Measurements from ENCODE around the gene LRP10. TPM values are rescaled to one million over a fixed set of nuclear protein-coding genes. Genes with fewer than 3 reads are reported as not detected.

LRP10 gene
- total RNA-seq, 4 donors from 2014 or later, result 97.8 to 170 (median 157) TPM

- no peaks in the 10 kb centered on the region for H3K27me3 ChIP-seq
- peak overlapping the region; percentile 96 for H3K27ac ChIP-seq
- peak overlapping the region; percentile 86 for H3K4me3 ChIP-seq
- peak in 1 of 2 donors; percentile 85 for DNase-seq (ENCODE audit: low spot score in 2 of 2)
- TF ChIP-seq CTCF (IDR thresholded peaks at IDR 0.05) (no peak), POLR2AphosphoS5 (IDR thresholded peaks at IDR 0.05) (peak in 1 of 3 donors; percentile 32)
- H3K9me3 ChIP-seq, result no peaks in the 10 kb centered on the region
- H3K4me1 ChIP-seq, result peaks cover 47% of the 10 kb centered on the region
- WGBS, result 5% methylated on average over 17 of the region's 57 CpGs
- peaks cover 20% of the 10 kb centered on the region for H3K36me3 ChIP-seq
These were observed 34.3 kb upstream of the LRP10 start for GRCh38 chr14:22837114-22837749.

- H3K36me3 ChIP-seq, result peaks cover 27% of the 10 kb centered on the region
- WGBS, result 12% methylated on average over 17 of the region's 25 CpGs
These were observed 33.6 kb upstream of the LRP10 start for GRCh38 chr14:22837750-22838538.

GRCh38 chr14:22838631-22839041, 32.9 kb upstream of the LRP10 start:
- Histone ChIP-seq H3K9me3 (no peaks in the 10 kb centered on the region), H3K4me1 (peaks cover 58% of the 10 kb centered on the region), H3K4me3 (peak overlapping the region; percentile 86), H3K27ac (peak overlapping the region; percentile 96), H3K36me3 (peaks cover 32% of the 10 kb centered on the region), H3K27me3 (no peaks in the 10 kb centered on the region)
- DNase-seq (ENCODE audit: low spot score in 2 of 2), result peak in 1 of 2 donors; percentile 81
- TF ChIP-seq CTCF (IDR thresholded peaks at IDR 0.05), result no peak
- no peak for TF ChIP-seq POLR2AphosphoS5 (IDR thresholded peaks at IDR 0.05)
- no peak for TF ChIP-seq POLR2A (IDR thresholded peaks at IDR 0.05)
- TF ChIP-seq EP300 (IDR thresholded peaks at IDR 0.05), result no peak
- 16% methylated on average over 3 of the region's 6 CpGs for WGBS

More at GRCh38 chr14:22837750-22838538, 33.6 kb upstream of the LRP10 start:
- peak; percentile 90 for DNase-seq (ENCODE audit: low spot score in 2 of 2)
- no peak for TF ChIP-seq CTCF (IDR thresholded peaks at IDR 0.05)
- TF ChIP-seq POLR2A (IDR thresholded peaks at IDR 0.05), result peak in 1 of 2 donors; percentile 79
- peak in 1 of 3 donors; percentile 5 for TF ChIP-seq POLR2AphosphoS5 (IDR thresholded peaks at IDR 0.05)
- TF ChIP-seq EP300 (IDR thresholded peaks at IDR 0.05), result no peak
- peak overlapping the region; percentile 96 for H3K27ac ChIP-seq
- no peaks in the 10 kb centered on the region for H3K27me3 ChIP-seq
- H3K9me3 ChIP-seq, result no peaks in the 10 kb centered on the region
- peak overlapping the region; percentile 86 for H3K4me3 ChIP-seq
- H3K4me1 ChIP-seq, result peaks cover 54% of the 10 kb centered on the region

- Histone ChIP-seq H3K4me1 (peaks cover 60% of the 10 kb centered on the region), H3K9me3 (no peaks in the 10 kb centered on the region), H3K4me3 (peak overlapping the region; percentile 86), H3K36me3 (peaks cover 32% of the 10 kb centered on the region), H3K27ac (peak overlapping the region; percentile 96), H3K27me3 (no peaks in the 10 kb centered on the region)
- no peak for TF ChIP-seq CTCF (IDR thresholded peaks at IDR 0.05)
- peak in 1 of 2 donors; percentile 63 for TF ChIP-seq POLR2A (IDR thresholded peaks at IDR 0.05)
- peak in 2 of 3 donors; percentile 64 to 77 for TF ChIP-seq POLR2AphosphoS5 (IDR thresholded peaks at IDR 0.05)
- 31% methylated on average over 6 of the region's 6 CpGs for WGBS
- DNase-seq (ENCODE audit: low spot score in 2 of 2), result peak; percentile 89 to 90
These were observed 32.3 kb upstream of the LRP10 start for GRCh38 chr14:22839159-22839779.

GRCh38 chr14:22841311-22841710, 30.2 kb upstream of the LRP10 start:
- Histone ChIP-seq H3K36me3 (peaks cover 52% of the 10 kb centered on the region), H3K4me3 (no peak overlapping the region), H3K27ac (peak overlapping the region; percentile 55), H3K27me3 (no peaks in the 10 kb centered on the region), H3K9me3 (no peaks in the 10 kb centered on the region), H3K4me1 (peaks cover 71% of the 10 kb centered on the region)
- no peak for DNase-seq (ENCODE audit: low spot score in 2 of 2)
- no peak for TF ChIP-seq POLR2AphosphoS5 (IDR thresholded peaks at IDR 0.05)
- TF ChIP-seq EP300 (IDR thresholded peaks at IDR 0.05), result no peak
- TF ChIP-seq POLR2A (IDR thresholded peaks at IDR 0.05), result no peak
- no peak for TF ChIP-seq CTCF (IDR thresholded peaks at IDR 0.05)
- WGBS, result 84% methylated on average over 8 of the region's 9 CpGs
